Amygdala (tissue), 56 donors: ENCODE results near the gene ENDOV.
"Not testable (repeated sequence)": the region's sequence is repeated elsewhere in the genome, so short reads cannot be mapped to it uniquely, and the experiment has no call there.

Experiments
- DNase-seq, 56 donors: peaks; one replicate each; lab custom pipeline; 2025; lab: John Stamatoyannopoulos, UW

The ENDOV gene

DNA sequence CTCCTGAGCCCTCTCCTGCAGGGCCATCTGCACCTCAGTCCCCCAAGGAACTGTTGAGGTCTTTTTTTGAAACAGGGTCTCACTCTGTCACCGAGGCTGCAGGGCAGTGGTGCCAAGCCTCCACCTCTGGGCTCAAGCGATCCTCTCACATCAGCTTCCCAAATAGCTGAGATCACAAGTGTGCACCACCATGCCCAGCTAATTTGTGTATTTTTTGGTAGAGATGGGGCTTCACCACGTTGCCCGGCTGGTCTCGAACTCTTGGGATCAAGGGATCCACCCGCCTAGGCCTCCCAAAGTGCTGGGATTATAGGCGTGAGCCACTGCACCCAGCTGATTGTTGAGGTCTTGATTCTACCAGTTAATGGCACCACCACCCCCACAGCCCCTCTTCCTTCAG is 27.9 kb upstream of the ENDOV start:
- DNase-seq: no peak

DNA sequence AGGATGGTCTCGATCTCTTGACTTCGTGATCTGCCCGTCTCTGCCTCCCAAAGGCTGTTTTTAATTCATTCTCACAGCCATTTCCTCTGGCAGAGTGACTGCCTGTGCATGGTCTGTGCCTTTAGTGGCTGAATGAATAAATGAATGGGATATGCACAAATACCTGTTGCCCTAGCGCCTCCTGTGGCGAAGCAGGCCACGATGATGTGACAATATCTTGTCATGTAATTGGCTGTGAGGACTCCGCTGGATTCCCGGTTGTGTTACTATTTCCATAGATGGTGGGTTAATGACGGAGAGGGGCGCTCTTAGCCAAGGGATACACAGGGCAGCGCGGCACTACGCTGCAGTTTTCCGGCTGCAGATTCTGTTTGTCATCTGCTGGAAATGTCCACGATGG is 26.8 kb upstream of the ENDOV start:
- DNase-seq: no peak

DNA sequence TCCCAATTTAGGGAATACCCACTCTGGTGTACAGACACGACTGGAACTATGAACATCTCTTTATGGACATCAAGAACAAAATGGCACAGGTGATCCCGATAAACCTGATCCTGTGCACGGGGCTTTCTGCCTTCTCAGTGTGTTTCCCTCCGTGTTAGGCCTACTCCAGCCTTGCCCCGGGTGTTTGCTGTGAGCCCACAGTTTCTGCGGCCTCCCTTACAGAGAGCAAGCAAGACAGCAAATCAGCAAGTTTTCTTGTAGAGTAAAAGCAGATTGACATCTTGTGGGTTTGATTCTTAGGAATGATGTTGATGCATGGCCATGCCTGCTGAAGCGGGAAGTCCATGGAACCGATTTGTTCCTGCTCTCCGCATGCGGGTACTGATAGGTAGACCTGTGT is 26.4 kb upstream of the ENDOV start:
- DNase-seq: no peak

DNA sequence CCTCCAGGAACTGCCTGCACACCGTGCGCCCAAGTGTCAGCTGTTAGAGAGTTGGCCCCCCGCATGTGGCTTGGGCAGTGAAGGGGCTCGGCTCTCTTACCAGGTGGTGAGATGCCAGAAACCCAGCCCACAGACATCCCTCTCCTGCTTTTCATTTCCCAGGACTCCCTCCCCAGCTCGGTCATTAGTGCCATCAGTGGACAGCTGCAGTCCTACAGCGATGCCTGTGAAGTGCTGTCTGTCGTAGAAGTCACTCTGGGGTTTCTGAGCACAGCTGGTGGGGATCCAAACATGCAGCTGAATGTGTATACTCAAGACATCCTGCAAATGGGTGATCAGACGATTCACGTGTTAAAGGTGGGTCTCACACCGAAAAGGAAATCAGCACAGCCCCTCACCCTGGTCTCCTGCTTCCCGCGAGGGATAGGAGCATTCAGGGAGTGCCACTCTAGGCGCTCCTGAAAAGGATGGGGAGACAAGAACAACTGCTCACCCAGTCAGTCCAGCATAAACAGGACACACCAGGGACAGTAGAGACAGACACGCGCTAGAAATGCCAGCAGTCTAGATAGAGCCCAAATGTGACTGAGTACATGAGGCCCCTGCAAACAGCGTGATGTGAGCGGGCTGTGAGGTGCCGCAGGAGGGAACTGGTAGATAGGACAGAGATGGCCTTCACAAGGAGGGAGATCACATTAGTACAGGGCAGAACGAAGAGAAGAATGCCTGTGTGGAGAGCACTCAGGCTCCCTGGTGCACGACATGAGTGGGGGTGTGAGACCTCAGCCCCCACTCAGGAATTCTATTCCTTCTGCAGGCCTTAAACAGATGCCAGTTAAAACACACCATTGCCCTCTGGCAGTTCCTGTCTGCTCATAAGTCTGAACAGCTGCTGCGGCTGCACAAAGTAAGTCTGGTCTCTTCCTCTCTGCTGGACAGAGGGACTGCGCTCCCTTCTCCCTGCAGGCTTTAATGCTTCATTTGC is 25.7 kb upstream of the ENDOV start:
- no peak for DNase-seq

DNA sequence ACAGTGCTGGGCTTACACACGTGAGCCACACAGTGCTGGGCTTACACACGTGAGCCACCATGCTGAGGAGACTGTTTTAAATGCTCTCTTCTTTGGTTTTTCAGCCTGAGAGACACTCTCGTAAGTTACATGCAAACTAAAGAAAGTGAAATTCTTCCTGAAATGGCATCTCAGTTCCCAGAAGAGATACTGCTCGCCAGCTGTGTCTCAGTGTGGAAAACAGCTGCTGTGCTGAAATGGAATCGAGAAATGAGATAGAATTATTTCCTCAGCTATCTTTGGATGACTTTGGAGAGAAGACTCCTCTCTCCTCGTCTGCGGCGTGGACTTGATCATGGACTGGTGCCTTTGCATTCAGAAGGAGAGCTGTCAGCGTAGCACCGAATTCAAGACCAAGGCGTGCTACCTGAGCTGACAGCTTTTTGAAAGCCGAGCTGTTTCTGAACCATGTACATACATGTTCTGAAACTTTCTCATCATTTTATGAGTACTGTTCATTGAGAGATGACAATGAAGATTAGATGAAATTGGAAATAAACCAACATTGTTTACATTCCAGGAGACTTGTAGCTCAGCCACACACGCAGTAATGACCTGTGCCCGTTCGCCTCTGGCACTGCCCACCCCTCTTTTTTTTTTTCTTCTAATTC is 21.6 kb upstream of the ENDOV start:
- no peak for DNase-seq

DNA sequence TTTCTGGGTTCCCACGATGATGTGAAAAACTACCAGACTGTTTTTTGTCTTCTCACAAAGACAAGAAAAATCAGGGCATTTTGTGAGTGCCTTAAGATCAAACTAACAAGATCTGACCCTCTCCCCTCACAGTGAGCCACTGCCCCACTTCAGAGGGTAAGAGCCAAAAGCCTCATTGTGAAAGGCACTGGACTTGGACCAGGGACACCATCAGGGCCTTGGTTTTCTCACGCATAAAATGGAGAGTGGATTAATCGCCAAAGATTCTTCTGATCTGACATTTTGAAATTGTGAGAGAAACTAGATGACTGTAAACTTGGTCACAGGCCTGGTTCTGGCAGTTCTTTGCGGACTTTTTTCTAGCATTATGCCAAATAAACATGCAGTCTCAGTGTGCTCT is 21.0 kb upstream of the ENDOV start:
- no peak for DNase-seq

DNA sequence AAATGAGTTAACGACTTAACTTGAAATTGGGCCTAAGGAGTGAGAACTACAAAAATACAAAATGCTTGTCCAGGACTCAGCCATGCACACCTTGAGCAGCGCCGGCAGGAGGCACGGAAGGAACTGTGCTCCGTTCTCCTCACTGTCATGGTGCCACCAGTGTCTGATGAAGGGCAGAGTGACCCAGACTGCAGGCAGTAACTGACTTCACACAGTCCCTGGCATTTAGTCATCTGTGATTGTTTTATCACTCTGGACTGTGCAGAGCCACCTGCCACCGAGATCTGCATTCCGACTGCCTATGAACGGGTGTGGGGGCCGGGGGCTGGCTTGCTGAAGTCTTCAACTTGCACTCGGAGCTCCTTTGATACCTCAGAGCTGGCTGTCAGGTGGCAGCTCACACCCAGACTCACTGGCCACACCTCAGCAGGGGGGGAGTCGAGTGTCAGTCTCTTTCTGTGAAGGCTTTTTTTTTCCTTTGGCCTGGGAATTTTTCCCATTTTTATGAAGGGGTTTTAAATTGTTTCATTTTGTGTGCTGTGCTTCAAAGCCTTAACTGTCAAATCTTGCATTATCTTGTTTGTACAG is 20.2 kb upstream of the ENDOV start:
- no peak for DNase-seq

DNA sequence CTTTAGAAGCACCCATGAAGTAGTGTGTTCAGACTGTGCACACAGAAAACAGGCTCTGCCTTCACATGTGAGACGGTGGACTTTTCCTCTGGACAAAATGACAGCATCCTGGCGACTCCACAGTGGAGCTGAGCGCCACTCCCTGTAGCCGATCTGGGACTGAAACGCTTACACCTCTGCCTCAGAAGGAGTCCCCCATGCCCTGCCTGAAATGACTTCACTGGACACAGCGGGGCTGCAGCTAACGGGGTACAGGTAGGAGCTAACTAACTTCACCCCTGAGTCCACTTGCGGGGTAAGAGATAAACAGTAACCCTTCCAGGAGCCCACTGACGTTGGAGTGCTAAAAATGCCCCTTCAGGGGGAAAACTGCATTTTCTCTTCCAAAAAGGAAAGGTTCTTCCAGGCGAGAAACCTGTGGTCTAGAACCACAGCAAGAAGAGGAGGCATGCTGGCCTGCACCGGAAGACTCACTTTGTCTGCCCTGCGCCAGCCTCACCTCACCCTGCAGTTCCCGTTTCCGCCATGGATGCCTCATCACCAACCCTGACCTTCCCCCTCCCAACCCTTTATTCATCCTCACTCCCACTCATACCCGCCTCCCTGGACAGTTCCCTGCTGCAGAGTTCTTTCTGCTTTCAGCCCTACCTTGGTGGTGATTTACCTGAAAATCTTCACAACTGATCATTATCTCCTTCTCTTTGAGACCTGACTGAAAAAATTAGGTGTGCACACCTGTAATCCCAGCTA is 19.4 kb upstream of the ENDOV start:
- no peak for DNase-seq

DNA sequence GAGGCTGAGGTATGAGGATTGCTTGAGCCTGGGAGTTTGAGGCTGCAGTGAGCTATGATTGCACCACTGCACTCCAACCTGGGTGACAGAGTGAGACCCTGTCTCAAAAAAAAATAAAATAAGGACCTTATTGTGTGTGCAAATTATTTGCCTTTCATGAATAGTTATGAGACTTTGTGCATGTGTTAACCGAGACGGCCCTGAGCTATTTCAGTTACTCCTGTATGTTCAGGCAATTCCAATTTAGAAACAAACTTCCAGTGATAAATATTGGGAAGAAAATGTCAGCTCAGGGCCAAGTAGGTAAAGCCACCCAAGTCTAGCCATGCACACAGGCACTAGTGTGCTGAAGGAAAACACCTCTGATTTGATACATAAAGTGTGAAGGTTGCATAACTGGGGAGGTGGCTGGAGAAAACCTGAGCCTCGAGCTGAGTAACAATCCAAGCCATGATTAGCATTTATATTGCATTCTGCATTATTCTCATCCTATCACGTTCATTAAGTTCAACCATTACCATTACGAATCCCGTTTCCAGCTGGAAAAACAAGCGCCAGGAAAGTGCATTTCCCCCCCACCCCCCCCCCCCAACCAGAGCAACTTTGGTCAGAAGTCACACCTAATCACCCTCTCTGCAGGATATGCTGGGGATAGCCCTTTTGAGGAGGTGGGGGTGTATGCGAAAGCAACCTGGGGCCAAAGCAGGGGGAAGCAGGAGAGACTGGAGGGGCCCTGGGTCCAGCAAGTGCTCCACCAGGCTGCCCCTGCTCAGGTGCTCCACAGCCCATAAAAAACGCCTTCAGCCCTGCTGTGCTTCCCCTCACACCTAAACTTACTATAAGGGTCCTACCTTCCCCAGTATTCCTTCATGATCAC is 18.6 kb upstream of the ENDOV start:
- no peak for DNase-seq

DNA sequence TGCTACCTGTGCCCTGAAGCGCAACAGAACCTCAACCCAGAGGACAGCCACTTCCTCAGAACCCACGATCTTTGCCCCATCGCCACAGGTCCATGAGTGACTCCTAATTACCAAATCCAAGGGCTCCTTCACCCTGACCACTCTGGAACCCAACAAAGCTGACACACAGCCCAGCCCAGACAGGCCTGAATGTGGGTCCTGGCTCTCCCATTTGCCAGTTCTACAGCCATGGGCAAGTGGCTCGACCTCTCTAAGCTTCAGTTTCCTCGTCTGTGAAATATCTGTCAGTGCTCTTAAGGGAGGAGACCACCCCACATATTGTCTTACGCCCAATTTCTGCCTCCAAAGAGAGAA is 18.0 kb upstream of the ENDOV start:
- no peak for DNase-seq

DNA sequence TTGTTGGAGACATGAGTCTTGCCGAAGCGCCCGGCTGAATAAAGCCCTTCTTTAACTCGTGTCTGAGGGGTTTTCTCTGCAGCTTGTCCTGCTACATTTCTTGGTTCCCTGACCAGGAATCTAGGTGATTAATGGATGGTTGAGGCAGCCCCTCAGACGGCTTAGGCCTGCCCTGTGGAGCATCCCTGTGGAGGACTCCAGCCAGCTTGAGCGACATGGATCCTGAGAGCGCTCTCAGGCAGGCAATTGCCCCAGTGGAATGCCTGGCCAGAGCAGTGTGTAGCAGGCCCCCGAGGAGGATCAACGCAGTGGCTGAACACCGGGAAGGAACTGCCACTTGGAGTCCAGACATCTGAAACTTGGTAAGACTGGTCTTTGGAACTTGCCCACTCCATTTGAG is 17.3 kb upstream of the ENDOV start:
- DNase-seq: no peak

DNA sequence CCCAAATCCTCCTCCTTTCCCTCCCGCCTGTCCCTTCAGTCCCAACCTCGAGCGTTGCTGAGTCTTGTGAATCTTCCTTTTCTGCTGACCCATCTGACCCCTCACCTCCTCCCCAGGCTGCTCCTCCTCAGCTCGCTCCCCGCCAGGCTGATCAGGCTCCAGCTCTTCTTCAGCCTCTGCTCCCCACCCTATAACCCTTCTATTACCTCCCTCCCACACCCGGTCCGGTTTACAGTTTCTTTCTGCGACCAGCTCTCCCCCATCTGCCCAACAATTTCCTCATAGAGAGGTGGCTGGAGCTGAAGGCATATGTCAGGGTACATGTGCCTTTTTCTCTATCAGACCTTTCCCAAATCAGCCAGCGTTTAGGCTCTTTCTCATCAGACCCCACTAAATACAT is 13.9 kb upstream of the ENDOV start:
- not testable (repeated sequence) for DNase-seq

DNA sequence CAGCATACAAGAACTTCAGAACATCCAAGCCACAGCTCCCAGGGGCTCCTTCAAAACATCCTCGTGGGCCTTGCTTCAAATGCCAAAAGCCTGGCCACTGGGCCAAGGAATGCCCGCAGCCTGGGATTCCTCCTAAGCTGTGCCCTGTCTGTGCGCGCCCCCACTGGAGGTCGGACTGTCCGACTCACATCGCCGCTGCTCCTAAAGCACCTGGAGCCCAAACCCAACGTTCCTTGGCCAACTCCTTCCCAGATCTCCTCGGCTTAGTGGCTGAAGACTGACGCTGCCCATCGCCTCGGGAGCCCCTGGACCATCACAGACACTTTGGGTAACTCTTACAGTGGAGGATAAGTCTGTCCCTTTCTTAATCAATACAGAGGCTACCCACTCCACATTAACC is 12.9 kb upstream of the ENDOV start:
- DNase-seq: not testable (repeated sequence)

DNA sequence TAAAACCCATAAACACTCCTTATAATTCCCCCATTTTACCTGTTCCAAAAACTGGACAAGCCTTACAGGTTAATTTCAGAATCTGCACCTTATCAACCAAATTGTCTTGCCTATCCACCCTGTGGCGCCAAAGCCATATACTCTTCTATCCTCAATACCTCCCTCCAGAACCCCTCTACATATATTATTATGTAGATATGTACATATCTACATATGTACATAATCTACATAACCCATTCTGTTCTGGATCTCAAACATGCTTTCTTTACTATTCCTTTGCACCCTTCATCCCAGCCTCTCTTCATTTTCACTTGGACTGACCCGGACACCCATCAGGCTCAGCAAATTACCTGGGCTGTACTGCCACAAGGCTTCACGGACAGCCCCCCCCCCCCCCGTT is 12.0 kb upstream of the ENDOV start:
- DNase-seq: no peak

DNA sequence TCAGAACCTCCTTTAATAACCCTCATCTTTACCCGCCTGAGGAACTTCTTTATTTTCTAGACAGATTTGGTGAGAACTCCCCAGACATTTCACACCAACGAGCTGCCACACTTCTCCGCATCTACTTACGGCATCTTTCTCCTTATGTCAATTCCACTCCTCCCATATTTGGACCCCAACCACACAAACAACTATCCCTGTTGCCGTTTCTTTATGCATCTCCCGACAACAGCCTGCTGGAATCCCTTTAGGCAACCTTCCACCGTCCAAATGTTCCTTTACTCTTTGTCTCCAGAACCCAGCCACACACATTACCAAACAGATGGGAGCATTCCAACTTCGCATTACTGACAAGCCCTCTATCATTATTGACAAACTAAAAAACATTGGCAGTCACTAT is 8.8 kb upstream of the ENDOV start:
- DNase-seq: no peak

DNA sequence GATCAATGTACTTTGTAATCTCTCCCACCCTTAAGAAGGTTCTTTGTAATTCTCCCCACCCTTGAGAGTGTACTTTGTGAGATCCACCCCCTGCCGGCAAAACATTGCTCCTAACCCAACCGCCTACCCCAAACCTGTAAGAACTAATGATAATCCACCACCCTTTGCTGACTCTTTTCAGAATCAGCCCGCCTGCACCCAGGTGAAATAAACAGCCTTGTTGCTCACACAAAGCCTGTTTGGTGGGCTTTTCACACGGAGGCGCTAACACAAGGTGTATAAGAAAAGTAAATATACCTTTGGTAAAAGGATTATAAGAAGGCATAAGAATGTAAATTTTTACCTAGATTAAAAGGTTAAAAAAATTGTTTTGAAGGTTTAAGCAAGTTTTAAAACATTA is 7.0 kb upstream of the ENDOV start:
- DNase-seq: not testable (repeated sequence)

DNA sequence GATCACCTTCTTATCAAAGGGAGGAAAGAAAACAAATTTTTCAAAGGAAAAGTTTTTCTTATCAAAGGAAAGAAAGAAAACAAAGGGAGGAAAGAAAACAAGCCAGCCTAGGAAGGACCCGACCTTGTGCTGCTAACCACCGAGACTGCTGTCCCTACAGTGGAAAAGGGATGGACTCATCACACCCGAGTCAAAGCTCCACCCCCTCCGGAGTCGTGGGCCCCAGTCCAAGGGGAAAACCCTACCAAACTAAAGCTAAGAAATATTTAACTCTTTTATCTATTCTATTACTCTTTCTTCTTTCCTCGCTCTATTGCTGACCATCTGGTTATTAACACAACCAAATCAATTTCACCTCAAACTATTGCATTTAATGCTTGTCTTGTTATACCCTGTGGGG is 6.1 kb upstream of the ENDOV start:
- no peak for DNase-seq

DNA sequence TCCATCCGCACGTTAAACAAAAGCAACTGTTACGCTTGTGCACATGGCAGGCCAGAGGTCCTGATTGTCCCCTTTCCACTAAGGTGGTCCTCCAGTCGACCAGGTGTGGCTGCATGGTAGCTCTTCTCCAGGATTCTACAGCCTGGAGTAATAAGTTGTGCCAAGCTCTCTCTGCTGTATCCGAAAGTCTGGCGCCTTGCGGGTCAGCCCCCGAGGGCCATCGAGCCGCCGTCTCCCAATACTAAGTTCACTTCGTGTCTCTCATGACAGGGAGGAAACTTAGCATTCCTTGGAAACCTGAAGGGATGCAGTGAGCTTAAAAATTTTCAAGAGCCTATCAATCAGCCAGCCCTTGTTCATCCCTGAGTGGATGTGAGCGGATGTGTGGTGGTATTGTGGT is 5.3 kb upstream of the ENDOV start:
- DNase-seq: no peak

DNA sequence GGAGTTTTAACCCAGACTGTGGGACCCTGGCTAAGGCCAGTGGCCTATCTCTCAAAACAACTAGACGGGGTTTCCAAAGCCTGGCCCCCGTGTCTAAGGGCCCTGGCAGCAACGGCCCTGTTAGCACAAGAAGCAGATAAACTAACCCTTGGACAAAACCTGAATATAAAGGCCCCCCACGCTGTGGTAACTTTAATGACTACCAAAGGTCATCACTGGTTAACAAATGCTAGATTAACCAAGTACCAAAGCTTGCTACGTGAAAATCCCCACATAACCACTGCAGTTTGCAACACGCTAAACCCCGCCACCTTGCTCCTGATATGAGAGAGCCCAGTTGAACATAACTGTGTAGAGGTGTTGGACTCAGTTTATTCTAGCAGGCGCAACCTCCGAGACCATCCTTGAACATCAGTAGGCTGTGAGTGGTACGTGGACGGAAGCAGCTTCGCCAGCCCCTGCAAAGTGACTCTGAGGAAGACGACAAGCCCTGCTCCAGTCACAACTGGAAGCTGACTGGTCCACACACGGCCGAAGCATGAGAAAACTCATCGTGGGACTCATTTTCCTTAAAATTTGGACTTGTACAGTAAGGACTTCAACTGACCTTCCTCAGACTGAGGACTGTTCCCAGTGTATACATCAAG is 4.4 kb upstream of the ENDOV start:
- DNase-seq: not testable (repeated sequence)
